GM18951 (cell line): ENCODE results near the gene BCL2.

Source experiments
- POLR2A ChIP-seq: IDR thresholded peaks from 4 replicates; pipeline ENCODE4 v1.6.1; 2011; ENCODE audit warnings: mild to moderate bottlenecking; ENCODE audit not compliant: insufficient read length, insufficient read depth; ENCODE audit errors: extremely low read depth
- in situ Hi-C: fragments of 300-500 bp; cut with MboI; formaldehyde crosslinking; loops from one replicate; pipeline ENCODE4 v1.12.0; 2022; ENCODE audit warnings: low sequenced_read_pairs, mixed read lengths, inconsistent platforms; ENCODE audit not compliant: unreplicated experiment

BCL2 gene

DNA sequence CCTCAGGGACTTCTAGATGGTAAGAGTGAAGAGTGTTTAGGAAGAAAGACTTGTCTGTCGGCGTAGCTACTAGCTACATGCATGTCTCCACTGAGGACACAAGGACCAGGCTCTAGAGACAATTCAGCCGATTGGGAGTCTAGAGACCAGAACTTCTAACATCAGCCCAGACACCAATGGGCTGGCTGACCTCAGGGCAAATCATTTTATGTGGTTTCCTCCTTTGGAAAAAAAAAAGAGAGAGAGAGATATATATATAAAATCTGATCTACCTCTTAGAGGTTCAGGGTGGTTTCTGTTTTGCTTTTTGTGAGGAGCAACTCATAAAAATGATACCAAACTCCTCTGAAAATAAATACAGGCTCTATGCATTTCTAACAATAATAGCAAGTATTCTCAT is 212.8 kb downstream of the BCL2 start:
- in situ Hi-C loops = no loop called here
- TF ChIP-seq POLR2A = no peak

DNA sequence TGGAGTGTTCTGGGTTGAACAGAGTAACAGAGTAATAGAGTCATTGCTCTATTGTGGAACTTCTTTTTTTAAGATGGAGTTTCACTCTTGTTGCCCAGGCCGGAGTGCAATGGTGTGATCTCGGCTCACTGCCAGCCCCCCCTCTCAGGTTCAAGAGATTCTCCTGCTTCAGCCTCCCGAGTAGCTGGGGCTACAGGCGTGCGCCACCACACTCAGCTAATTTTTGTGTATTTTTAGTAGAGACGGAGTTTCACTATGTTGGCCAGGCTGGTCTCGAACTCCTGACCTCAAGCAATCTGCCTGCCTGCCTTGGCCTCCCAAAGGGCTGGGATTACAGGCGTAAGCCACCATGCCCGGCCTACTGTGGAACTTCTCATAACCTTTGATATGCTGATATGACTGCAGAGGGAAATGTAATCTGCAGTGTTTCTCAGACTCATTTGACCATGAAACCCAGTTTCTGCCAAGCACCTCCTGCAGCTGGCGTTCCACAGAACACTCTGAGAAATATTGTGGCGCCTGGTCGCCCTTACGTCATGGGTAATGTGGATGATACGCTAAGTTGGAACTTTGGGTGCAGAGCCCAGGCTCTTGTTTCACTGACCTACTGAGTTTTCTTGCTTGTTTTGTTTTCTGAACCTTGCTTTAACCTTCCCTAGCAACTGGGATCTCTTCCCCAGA is 213.8 kb downstream of the BCL2 start:
- in situ Hi-C loops = no loop called here
- no peak for TF ChIP-seq POLR2A

DNA sequence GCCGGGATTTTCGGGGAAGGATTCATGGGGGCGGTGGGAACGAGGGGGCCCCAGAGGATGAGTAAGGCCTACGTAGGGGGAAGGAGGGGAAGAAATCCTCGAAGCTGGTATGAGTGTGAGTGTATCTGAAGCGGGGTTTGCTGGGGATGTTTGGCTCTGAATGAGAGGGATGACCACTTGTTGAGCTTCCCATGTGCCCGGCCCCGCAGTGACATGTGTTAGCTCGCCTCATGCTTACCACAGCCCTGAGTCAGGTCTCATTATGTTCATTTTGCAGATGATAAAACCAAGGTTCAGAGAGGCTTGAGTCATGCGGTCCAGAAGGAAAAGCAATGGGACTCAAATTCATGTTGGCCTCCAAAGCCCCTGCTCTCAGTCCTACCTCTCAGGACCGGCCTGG is 214.7 kb downstream of the BCL2 start:
- TF ChIP-seq POLR2A = no peak
- in situ Hi-C loops = no loop called here

DNA sequence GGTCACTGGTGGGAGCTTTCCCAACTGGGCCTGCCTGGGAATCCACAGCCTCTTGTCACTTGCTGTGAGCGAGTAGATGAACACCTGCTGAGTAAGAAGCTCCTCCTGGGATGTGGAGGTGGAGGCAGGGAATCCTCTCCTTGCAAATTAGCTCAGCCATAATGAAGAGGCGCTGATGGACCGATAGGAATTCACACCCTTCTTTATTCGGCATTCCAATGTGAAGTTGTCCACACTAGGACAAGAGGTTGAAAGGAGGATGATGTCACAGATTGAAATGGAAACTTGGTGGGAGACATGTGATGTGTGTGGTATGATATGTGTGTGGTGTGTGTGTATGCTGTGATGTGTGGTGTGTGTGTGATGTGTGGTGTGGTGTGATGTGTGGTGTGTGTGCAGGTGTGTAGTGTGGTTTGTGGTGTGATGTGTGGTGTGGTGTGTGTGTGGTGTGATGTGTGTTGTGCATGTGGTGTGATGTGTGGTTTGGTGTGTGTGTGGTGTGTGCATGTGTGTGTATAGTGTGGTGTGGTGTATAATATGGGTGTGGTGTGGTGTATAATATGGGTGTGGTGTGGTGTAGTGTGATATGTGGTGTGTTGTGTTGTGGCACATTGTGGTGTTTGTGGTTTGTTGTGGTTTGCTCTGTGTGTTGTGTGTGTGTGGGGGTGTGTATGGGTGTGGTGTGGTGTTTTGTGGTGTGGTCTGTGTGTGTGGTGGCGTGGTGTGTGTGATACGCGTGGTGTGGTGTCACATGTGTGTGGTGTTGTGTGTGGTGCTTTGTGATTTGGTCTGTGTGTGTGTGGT is 216.4 kb downstream of the BCL2 start:
- in situ Hi-C loops = no loop called here
- no peak for TF ChIP-seq POLR2A

GRCh38 chr18:63100630-63101055 is 218.9 kb downstream of the BCL2 start:
- in situ Hi-C loops = no loop called here
- no peak for TF ChIP-seq POLR2A

DNA sequence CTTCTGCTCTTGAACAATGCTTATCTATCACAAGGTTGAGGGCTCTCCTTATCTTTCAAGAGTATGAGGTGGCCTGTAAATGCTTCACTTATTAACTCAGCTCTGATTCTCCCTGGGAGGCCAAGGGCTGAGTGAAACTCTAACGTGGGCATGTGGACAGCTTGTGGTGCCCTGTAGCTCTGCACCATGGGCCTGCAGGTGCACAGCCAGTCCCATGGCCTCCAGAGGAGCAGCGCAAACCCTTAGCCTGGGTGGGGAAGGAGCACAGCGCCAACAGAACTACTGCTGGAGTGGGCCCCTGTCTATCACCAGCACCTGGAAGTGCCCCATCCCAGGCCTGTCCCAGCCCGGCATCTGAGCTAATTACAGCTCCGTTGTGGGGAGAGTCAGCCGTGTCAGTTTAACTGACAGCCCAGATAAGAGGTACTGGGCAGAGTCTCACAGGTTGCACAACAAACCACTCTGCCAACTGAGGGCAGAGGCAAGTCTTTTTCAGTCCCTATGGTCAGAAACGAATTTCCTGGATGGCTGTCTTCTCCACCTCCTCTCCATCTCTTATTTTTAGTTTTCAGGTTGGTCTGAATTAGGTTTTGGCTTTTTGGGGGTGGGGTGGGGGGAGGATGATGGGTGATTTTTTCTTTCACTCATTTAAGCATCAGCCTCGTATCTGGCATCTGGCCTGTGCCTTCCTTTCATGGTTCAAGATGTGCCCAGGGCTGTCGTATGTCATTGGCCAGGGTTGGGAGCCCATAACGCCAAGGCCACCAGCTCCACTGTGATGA is 219.5 kb downstream of the BCL2 start:
- in situ Hi-C loops = no loop called here
- TF ChIP-seq POLR2A = no peak

GRCh38 chr18:63099091-63099840 is 220.3 kb downstream of the BCL2 start:
- in situ Hi-C loops = no loop called here
- no peak for TF ChIP-seq POLR2A

DNA sequence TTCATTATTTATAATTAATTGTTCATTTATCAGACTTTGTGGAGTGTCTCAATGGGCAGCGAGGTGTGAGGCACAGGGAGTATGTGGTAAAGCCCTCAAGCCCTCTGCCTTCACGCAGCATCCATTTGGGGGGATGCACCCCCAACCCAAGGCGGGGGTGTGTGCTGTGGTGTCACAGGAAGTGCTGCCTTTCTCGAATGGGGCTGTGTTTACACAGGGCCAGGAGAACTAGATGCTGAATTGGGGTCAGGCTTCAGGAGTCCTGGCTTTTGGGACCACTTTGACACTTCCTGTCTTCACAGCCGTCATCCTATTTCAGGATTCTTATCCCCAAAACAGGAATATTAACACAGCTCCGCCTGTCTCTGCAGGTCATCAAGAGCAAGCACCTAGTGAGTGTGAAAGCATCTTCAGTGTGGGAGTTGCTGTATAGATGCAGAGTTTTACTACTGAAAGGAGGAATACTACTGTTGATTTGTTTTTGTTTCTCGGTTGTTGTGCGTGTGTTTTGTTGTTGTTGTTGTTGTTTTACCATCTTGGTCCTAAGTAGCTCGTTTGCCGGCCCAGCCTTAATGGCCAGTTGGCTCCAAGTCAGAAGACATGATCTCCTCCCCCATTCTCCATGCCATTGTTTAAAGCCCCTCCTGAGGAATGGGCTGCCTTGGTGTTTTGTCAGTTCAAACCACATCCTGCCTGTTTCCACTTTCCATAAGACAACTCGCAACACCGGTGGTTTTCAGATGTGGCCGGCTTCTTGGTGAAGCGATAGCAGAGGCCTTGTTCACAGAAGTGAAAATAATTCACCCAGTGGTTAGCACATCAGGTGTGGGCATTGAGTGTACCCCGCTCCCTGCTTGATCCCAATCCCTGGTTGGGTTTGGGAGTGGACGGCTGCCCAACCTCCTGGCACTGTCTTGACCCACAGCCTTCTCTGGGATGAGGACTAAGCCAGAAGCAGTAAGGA is 221.3 kb downstream of the BCL2 start:
- TF ChIP-seq POLR2A = no peak
- in situ Hi-C loops = no loop called here

DNA sequence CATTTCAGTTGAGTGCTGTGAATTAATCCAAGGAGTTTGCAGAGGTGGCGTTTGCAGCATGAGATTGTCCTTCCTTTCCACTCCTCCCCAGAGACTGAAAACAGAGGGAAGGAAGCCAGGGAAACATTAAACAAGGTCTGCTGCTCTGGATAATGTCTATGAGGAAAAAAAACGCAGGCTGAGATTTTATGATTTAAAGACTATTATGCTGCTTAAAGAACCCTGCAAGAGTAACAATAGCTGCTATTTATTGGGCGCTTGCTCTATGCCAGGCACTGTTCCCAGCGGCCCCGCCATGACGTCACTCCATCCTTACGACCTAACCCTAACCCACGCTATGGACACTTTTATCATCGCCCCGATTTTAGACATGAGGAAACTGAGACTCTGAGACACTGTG is 222.4 kb downstream of the BCL2 start:
- in situ Hi-C loops = no loop called here
- no peak for TF ChIP-seq POLR2A

GRCh38 chr18:63096327-63096874 is 223.2 kb downstream of the BCL2 start:
- no peak for TF ChIP-seq POLR2A
- in situ Hi-C loops = no loop called here

GRCh38 chr18:63095768-63096167 is 223.8 kb downstream of the BCL2 start:
- no peak for TF ChIP-seq POLR2A

More at GRCh38 chr18:63095768-63096167, 223.8 kb downstream of the BCL2 start:
- in situ Hi-C loops = no loop called here
